A673 (cell line): ENCODE data around the gene ERICH3. TPM values are rescaled to one million over a fixed set of nuclear protein-coding genes. Genes with fewer than 3 reads are reported as not detected.

ENCODE experiments used
- BruUV-seq: library from RNA; stranded (reverse); fragments of 400-500 nt; replicated peaks from 2 replicates; lab custom pipeline; 2021; lab: Mats Ljungman, UMichigan
- CTCF ChIA-PET: fragments of 300-600 bp; sonication (Branson Sonifier 250); formaldehyde crosslinking; loops from one replicate; lab custom pipeline; 2022; ENCODE audit warnings: antibody characterized with exemption; lab: Charles Lee
- POLR2A ChIA-PET: fragments of 300-600 bp; sonication (Branson Sonifier 250); formaldehyde crosslinking; loops from one replicate; lab custom pipeline; 2022; ENCODE audit warnings: antibody characterized with exemption; ENCODE audit not compliant: low non-redundant PET; lab: Charles Lee
- DNase-seq: peaks from one replicate; pipeline ENCODE4 v3.0.0-alpha.2; 2015; ENCODE audit warnings: low spot score
- H3K27ac ChIP-seq: fragments of 200-600 bp; sonication (generic); 2 replicates; pipeline ENCODE4 v1.5.1; 2016; ENCODE audit warnings: mixed run types, low read depth, mild to moderate bottlenecking, mixed read lengths, antibody characterized with exemption, low read length; ENCODE audit not compliant: poor library complexity, severe bottlenecking
- H3K27me3 ChIP-seq: fragments of 200-600 bp; sonication (generic); replicated peaks from 2 replicates; pipeline ENCODE4 v1.6.1; 2017; ENCODE audit warnings: mixed run types, low read depth, mild to moderate bottlenecking, mixed read lengths, antibody characterized with exemption, low read length; ENCODE audit not compliant: insufficient read depth, poor library complexity
- H3K36me3 ChIP-seq: fragments of 200-600 bp; sonication (generic); 2 replicates; pipeline ENCODE4 v1.6.1; 2016; ENCODE audit warnings: mixed run types, mild to moderate bottlenecking, mixed read lengths, antibody characterized with exemption, low read length; ENCODE audit not compliant: insufficient read depth, poor library complexity, severe bottlenecking
- H3K4me1 ChIP-seq: fragments of 200-600 bp; sonication (generic); 2 replicates; pipeline ENCODE4 v1.6.1; 2017; ENCODE audit warnings: mixed run types, mild to moderate bottlenecking, mixed read lengths, antibody characterized with exemption, low read length; ENCODE audit not compliant: insufficient read depth, poor library complexity, severe bottlenecking
- H3K4me3 ChIP-seq: fragments of 200-600 bp; sonication (generic); 2 replicates; pipeline ENCODE4 v1.5.1; 2016; ENCODE audit warnings: low read depth, mixed run types, mild to moderate bottlenecking, mixed read lengths, low read length; ENCODE audit not compliant: poor library complexity, severe bottlenecking
- H3K9me3 ChIP-seq: fragments of 200-600 bp; sonication (generic); 2 replicates; pipeline ENCODE4 v1.6.1; 2016; ENCODE audit warnings: mixed run types, low read depth, mild to moderate bottlenecking, mixed read lengths, antibody characterized with exemption, low read length; ENCODE audit not compliant: poor library complexity, severe bottlenecking
- EZH2 ChIP-seq: fragments of 200-600 bp; sonication (generic); IDR thresholded peaks from 2 replicates; pipeline ENCODE4 v1.6.1; 2017; ENCODE audit warnings: borderline replicate concordance, low read depth, mild to moderate bottlenecking, mixed read lengths, antibody characterized with exemption, low read length; ENCODE audit not compliant: poor library complexity, severe bottlenecking
- intact Hi-C: fragments of 100-400 bp; cut with micrococcal nuclease; formaldehyde crosslinking; loops from one replicate; pipeline ENCODE4 v1.10.0; 2022; ENCODE audit not compliant: unreplicated experiment
- total RNA-seq: library from RNA; stranded (reverse); gene quantifications from 2 replicates; pipeline ENCODE4 v1.2.3, GENCODE V29; 2021
- TF ChIP-seq, protein P1 (sequence below): fragments of 300-800, 200-600 bp; sonication (generic); conservative IDR thresholded peaks from 2 replicates; pipeline ENCODE4 v1.5.1; 2017; ENCODE audit warnings: low read depth, mild to moderate bottlenecking, antibody characterized with exemption, low read length, moderate library complexity, mixed read lengths

The ERICH3 gene
- total RNA-seq, 1 experiment from 2014 or later, result not detected

DNA sequence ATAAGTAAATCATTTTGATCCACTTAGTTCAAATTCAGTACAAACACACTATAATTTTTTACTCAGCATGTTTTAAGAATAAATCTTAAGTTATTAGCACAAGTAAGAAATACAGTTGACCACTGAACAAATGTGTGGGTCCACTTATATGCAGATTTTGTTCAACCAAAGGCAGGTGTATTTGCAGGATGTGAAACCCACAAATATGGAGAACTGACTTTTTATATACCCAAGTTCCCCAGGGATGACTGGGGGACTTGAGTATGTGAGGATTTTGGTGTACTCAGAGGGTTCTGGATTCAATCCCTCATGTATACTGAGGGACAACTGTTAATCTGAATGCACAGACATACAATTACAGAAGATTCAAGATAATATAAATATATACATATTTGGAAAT lies 25.7 kb upstream of the ERICH3 start:
- Histone ChIP-seq H3K4me1 (no peaks in the 10 kb centered on the region), H3K4me3 (no peak overlapping the region), H3K27me3 (no peaks in the 10 kb centered on the region), H3K9me3 (no peaks in the 10 kb centered on the region), H3K27ac (no peak overlapping the region), H3K36me3 (no peaks in the 10 kb centered on the region)
- CTCF ChIA-PET, result no interaction called here
- POLR2A ChIA-PET, result no interaction called here
- TF ChIP-seq EZH2, result no peak
- TF ChIP-seq, protein P1, sequence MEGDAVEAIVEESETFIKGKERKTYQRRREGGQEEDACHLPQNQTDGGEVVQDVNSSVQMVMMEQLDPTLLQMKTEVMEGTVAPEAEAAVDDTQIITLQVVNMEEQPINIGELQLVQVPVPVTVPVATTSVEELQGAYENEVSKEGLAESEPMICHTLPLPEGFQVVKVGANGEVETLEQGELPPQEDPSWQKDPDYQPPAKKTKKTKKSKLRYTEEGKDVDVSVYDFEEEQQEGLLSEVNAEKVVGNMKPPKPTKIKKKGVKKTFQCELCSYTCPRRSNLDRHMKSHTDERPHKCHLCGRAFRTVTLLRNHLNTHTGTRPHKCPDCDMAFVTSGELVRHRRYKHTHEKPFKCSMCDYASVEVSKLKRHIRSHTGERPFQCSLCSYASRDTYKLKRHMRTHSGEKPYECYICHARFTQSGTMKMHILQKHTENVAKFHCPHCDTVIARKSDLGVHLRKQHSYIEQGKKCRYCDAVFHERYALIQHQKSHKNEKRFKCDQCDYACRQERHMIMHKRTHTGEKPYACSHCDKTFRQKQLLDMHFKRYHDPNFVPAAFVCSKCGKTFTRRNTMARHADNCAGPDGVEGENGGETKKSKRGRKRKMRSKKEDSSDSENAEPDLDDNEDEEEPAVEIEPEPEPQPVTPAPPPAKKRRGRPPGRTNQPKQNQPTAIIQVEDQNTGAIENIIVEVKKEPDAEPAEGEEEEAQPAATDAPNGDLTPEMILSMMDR, result no peak
- intact Hi-C loops, result no loop called here
- BruUV-seq, result no TSS peak
- no peak for DNase-seq

DNA sequence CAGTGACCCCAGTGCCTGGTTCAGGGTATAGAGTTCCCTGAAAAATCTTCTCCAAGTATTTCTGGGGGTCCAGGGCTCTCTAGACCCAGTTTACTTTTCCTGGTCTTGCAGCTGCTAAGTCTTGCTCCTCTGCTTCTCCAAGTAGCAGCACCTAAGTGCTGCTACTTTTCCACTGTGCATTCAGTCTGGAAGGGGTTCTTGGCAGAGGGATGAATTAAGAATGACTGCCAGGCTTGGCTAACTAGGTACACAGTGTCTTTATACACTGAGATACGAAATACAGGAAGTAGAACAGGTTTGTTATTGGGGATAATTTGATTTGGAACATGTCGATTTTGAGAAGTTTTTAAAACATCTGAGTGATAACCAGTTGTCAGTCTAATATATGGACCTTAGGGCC lies 24.2 kb upstream of the ERICH3 start:
- no TSS peak for BruUV-seq
- no peaks in the 10 kb centered on the region for H3K4me1 ChIP-seq
- POLR2A ChIA-PET, result no interaction called here
- H3K36me3 ChIP-seq, result no peaks in the 10 kb centered on the region
- TF ChIP-seq, protein P1, result no peak
- no peak for TF ChIP-seq EZH2
- no peak overlapping the region for H3K4me3 ChIP-seq
- no peaks in the 10 kb centered on the region for H3K27me3 ChIP-seq
- CTCF ChIA-PET, result no interaction called here
- DNase-seq, result no peak
- intact Hi-C loops, result no loop called here
- no peaks in the 10 kb centered on the region for H3K9me3 ChIP-seq
- no peak overlapping the region for H3K27ac ChIP-seq

DNA sequence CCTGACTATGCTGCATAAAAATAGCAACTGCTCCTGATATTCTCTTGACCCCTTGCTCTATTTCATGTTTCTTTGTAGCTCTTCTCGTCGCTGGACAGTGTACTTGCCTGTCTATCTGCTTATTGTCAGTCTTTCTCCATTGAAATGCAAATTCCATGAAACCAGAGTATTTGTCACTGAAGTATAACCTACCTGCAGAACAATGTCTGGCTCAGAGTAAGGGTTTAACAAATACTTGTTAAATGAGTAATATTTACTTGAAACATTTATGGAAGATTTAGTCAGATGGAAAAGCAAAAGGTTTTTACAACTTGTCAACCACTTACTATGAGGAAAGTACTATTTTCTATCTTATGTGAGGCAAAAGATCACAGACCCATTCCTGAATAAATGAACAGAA lies 19.9 kb upstream of the ERICH3 start:
- H3K4me1 ChIP-seq, result no peaks in the 10 kb centered on the region
- DNase-seq, result no peak
- BruUV-seq, result no TSS peak
- ChIA-PET POLR2A (no interaction called here), CTCF (interaction anchor here (0.7 kb wide), 1 partner anchor 494 kb away, joined by 3 read pairs; no protein-coding TSS in a partner anchor)
- H3K27me3 ChIP-seq, result no peaks in the 10 kb centered on the region
- no peak overlapping the region for H3K27ac ChIP-seq
- intact Hi-C loops, result loop anchor here (5.0 kb wide), 1 partner anchor 851 kb away; no protein-coding TSS in a partner anchor
- no peak overlapping the region for H3K4me3 ChIP-seq
- no peak for TF ChIP-seq EZH2
- TF ChIP-seq, protein P1, result no peak
- H3K36me3 ChIP-seq, result no peaks in the 10 kb centered on the region
- H3K9me3 ChIP-seq, result no peaks in the 10 kb centered on the region
